ENCODE data around the gene MUC20. TPM values are rescaled to one million over a fixed set of nuclear protein-coding genes. Genes with fewer than 3 reads are reported as not detected.
"Not testable (repeated sequence)": the region's sequence is repeated elsewhere in the genome, so short reads cannot be mapped to it uniquely, and the experiment has no call there.

The MUC20 gene
- total RNA-seq, 1 experiment from 2014 or later = not detected

DNA sequence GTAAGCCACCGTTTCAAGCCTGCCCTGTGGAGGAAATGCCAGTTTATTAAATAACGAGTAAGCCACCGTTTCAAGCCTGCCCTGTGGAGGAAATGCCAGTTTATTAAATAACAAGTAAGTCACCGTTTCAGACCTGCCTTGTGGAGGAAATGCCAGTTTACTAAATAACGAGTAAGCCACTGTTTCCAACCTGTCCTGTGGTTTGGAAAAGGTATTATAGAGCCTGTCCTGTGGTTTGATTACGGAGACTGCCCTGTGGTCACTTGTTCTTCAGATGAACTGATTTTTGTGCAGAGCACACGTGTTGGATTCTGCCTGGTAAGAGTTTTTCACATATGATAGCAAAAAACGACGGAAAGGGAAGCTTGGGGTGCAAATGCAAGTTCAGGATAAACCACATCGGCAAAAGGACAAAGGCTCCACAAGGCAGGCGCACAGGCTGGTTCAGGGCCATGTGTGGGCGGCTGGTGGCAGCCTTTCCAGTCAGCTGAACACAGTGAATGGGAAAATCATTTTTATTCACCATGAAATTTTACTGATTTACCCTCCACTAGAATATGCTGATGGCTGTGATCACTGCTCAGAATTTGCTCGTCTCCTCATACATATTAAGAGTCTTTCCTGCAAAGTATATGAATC is 38.6 kb upstream of the MUC20 start:
- H4K20me1 ChIP-seq (ENCODE audit: control insufficient read depth, insufficient read depth, insufficient read length); H2BK120ac ChIP-seq (ENCODE audit: low read depth, low read length, poor library complexity, severe bottlenecking); H3K56ac ChIP-seq (ENCODE audit: insufficient read length, low read depth, low read length); H4K5ac ChIP-seq (ENCODE audit: insufficient read length, low read depth, low read length); DNase-seq; H3K27me3 Mint-ChIP-seq (ENCODE audit: low read depth); H2AK5ac ChIP-seq (ENCODE audit: insufficient read length, low read length); H2AFZ ChIP-seq (ENCODE audit: low read length); H3K4me1 ChIP-seq (ENCODE audit: insufficient read depth, low read length); H3K4ac ChIP-seq (ENCODE audit: low read depth, low read length); H3K4me3 Mint-ChIP-seq; H3K9me3 ChIP-seq (ENCODE audit: control insufficient read depth, low read depth, low read length); H3T11ph ChIP-seq (ENCODE audit: low read length); H4K8ac ChIP-seq (replicated peaks; ENCODE audit: insufficient read length, low read depth, low read length); H3K4me1 Mint-ChIP-seq; H2BK20ac ChIP-seq (ENCODE audit: low read depth, low read length, poor library complexity, severe bottlenecking); H3K18ac ChIP-seq (ENCODE audit: insufficient read length, low read depth, low read length); H3K23me2 ChIP-seq (ENCODE audit: insufficient read length, low read depth, low read length, poor library complexity, severe bottlenecking); H3K9me3 Mint-ChIP-seq; H3K27ac Mint-ChIP-seq; H3K23ac ChIP-seq (ENCODE audit: insufficient read length, low read depth, low read length); H3K27me3 ChIP-seq (ENCODE audit: insufficient read depth, low read length); H3K14ac ChIP-seq (ENCODE audit: insufficient read depth, low read length); H2BK5ac ChIP-seq (ENCODE audit: insufficient read length, low read length); H3K9ac ChIP-seq (ENCODE audit: extremely low read depth, insufficient read length, low read length); H3K79me2 ChIP-seq (ENCODE audit: insufficient read depth, low read length); H4K91ac ChIP-seq (ENCODE audit: insufficient read length, low read depth, low read length); H3K79me1 ChIP-seq (ENCODE audit: insufficient read depth, low read depth, low read length, poor library complexity, severe bottlenecking); H2BK15ac ChIP-seq (ENCODE audit: low read depth, low read length); H3K4me2 ChIP-seq (ENCODE audit: insufficient read depth, insufficient read length, low read length); H2BK12ac ChIP-seq (ENCODE audit: insufficient read length, low read depth, low read length); H3K27ac ChIP-seq (ENCODE audit: insufficient read length, low read depth, low read length): not testable (repeated sequence)
- H3K36me3 Mint-ChIP-seq (ENCODE audit: insufficient read depth in 1 of 3, low read depth in 3 of 3) = peaks cover 49 to 63% (median 62%) of the 10 kb centered on the region in 3 experiments
- no CpG with 5 or more reads among the region's 13 CpGs for WGBS (ENCODE audit: extremely low coverage, insufficient read length, low lambda C conversion rate)

GRCh38 chr3:195683722-195684526 is 36.9 kb upstream of the MUC20 start:
- H3K56ac ChIP-seq (ENCODE audit: insufficient read length, low read depth, low read length); H4K8ac ChIP-seq (replicated peaks; ENCODE audit: insufficient read length, low read depth, low read length); H3K4ac ChIP-seq (ENCODE audit: low read depth, low read length); H3K27ac ChIP-seq (ENCODE audit: insufficient read length, low read depth, low read length); H4K20me1 ChIP-seq (ENCODE audit: control insufficient read depth, insufficient read depth, insufficient read length); H3K4me2 ChIP-seq (ENCODE audit: insufficient read depth, insufficient read length, low read length); H3T11ph ChIP-seq (ENCODE audit: low read length); H3K9me3 Mint-ChIP-seq; H2BK120ac ChIP-seq (ENCODE audit: low read depth, low read length, poor library complexity, severe bottlenecking); H3K18ac ChIP-seq (ENCODE audit: insufficient read length, low read depth, low read length); H3K4me3 Mint-ChIP-seq; H2BK20ac ChIP-seq (ENCODE audit: low read depth, low read length, poor library complexity, severe bottlenecking); H2BK5ac ChIP-seq (ENCODE audit: insufficient read length, low read length); H3K23ac ChIP-seq (ENCODE audit: insufficient read length, low read depth, low read length); H3K27me3 ChIP-seq (ENCODE audit: insufficient read depth, low read length); H3K14ac ChIP-seq (ENCODE audit: insufficient read depth, low read length); H3K9ac ChIP-seq (ENCODE audit: extremely low read depth, insufficient read length, low read length); H3K79me2 ChIP-seq (ENCODE audit: insufficient read depth, low read length); H2AFZ ChIP-seq (ENCODE audit: low read length); H2BK12ac ChIP-seq (ENCODE audit: insufficient read length, low read depth, low read length); H4K91ac ChIP-seq (ENCODE audit: insufficient read length, low read depth, low read length); H2BK15ac ChIP-seq (ENCODE audit: low read depth, low read length); H3K4me1 ChIP-seq (ENCODE audit: insufficient read depth, low read length); H3K9me3 ChIP-seq (ENCODE audit: control insufficient read depth, low read depth, low read length); H3K79me1 ChIP-seq (ENCODE audit: insufficient read depth, low read depth, low read length, poor library complexity, severe bottlenecking); DNase-seq; H4K5ac ChIP-seq (ENCODE audit: insufficient read length, low read depth, low read length); H3K27me3 Mint-ChIP-seq (ENCODE audit: low read depth); H3K23me2 ChIP-seq (ENCODE audit: insufficient read length, low read depth, low read length, poor library complexity, severe bottlenecking); H3K4me1 Mint-ChIP-seq; H2AK5ac ChIP-seq (ENCODE audit: insufficient read length, low read length): not testable (repeated sequence)
- Mint-ChIP-seq H3K27ac (peak overlapping the region in 2 of 3 experiments; percentile 28 to 74; a peak in 3 of 7 replicates), H3K36me3 (ENCODE audit: insufficient read depth in 1 of 3, low read depth in 3 of 3) (peaks cover 41 to 58% (median 56%) of the 10 kb centered on the region in 3 experiments)
- no CpG with 5 or more reads among the region's 18 CpGs for WGBS (ENCODE audit: extremely low coverage, insufficient read length, low lambda C conversion rate)

Measured in H9 (cell line).